H1 (cell line): ENCODE data around the gene ARF3.

ENCODE experiments used
- CREB1 ChIP-seq: IDR thresholded peaks from 2 replicates; pipeline ENCODE4 v1.6.1; 2012; ENCODE audit warnings: inconsistent platforms
- CTCF ChIP-seq, 3 experiments: IDR thresholded peaks; 1 replicate in 2 of 3; 2 replicates in 1 of 3; pipeline versions ENCODE4 v1.5.1 to v1.6.1; 2011; ENCODE audit warnings: low read length in 3 of 3, mild to moderate bottlenecking in 3 of 3, inconsistent platforms in 2 of 3, low read depth in 1 of 3, moderate library complexity in 1 of 3; ENCODE audit not compliant: insufficient read depth in 1 of 3; ENCODE audit errors: control extremely low read depth in 1 of 3
- EZH2 ChIP-seq: fragments of 200-600 bp; sonication (generic); IDR thresholded peaks from 2 replicates; pipeline ENCODE4 v1.7.1; 2012; ENCODE audit warnings: low read depth, mild to moderate bottlenecking, moderate library complexity, low read length, inconsistent platforms; ENCODE audit not compliant: severe bottlenecking
- POLR2A ChIP-seq, 2 experiments: IDR thresholded peaks; 1 replicate in 1 of 2; 2 replicates in 1 of 2; pipeline ENCODE4 v1.6.1; 2011; ENCODE audit warnings: low read depth in 2 of 2, low read length in 2 of 2, mild to moderate bottlenecking in 2 of 2; ENCODE audit errors: control extremely low read depth in 1 of 2
- POLR2AphosphoS5 ChIP-seq: IDR thresholded peaks from 2 replicates; pipeline ENCODE4 v1.6.1; 2011; ENCODE audit warnings: low read depth, low read length
- RAD21 ChIP-seq, 2 experiments: IDR thresholded peaks in 1 of 2; conservative IDR thresholded peaks in 1 of 2; 2 replicates each; pipeline ENCODE4 v1.6.1; 2011; ENCODE audit warnings: low read depth in 2 of 2, low read length in 2 of 2, improper control_type of control experiment in 1 of 2, inconsistent platforms in 1 of 2, mild to moderate bottlenecking in 1 of 2, moderate library complexity in 1 of 2
- SP1 ChIP-seq: IDR thresholded peaks from 2 replicates; pipeline ENCODE4 v1.6.1; 2011; ENCODE audit warnings: low read depth, low read length
- SRF ChIP-seq: IDR thresholded peaks from 2 replicates; pipeline ENCODE4 v1.6.1; 2011; ENCODE audit warnings: mild to moderate bottlenecking, low read depth, low read length, moderate library complexity
- TEAD4 ChIP-seq: IDR thresholded peaks from 2 replicates; pipeline ENCODE4 v1.6.1; 2012; ENCODE audit warnings: low read depth, low read length, inconsistent platforms, mixed read lengths

GRCh38 chr12:48980953-48981756 lies 23.9 kb upstream of the ARF3 start:
- no peak for TF ChIP-seq SP1
- TF ChIP-seq RAD21 (IDR thresholded peaks at IDR 0.05 in 1 of 2, conservative IDR thresholded peaks at IDR 0.05 in 1 of 2; ENCODE audit: low read depth in 2 of 2, low read length in 2 of 2), result no peak
- no peak for TF ChIP-seq TEAD4
- peak in 2 of 3 experiments; percentile 0 to 40; a peak in 3 of 4 replicates for TF ChIP-seq CTCF (IDR thresholded peaks at IDR 0.05; ENCODE audit: control extremely low read depth in 1 of 3, insufficient read depth in 1 of 3, low read depth in 1 of 3, low read length in 3 of 3)
- TF ChIP-seq SRF, result no peak
- TF ChIP-seq CREB1, result no peak
- peak; percentile 92 for TF ChIP-seq EZH2
- no peak for TF ChIP-seq POLR2A (IDR thresholded peaks at IDR 0.05; ENCODE audit: control extremely low read depth in 1 of 2, low read depth in 2 of 2, low read length in 2 of 2)
- TF ChIP-seq POLR2AphosphoS5, result no peak
